IMR-90 (cell line): ENCODE measurements around the gene FAU. TPM values are rescaled to one million over a fixed set of nuclear protein-coding genes. Genes with fewer than 3 reads are reported as not detected.

Source experiments
- ATAC-seq: fragments of 200-7000 bp; cut with Tn5 transposase; 2 replicates; pipeline ENCODE4 v1.9.1; 2020; ENCODE audit warnings: low read depth, mild to moderate bottlenecking, moderate library complexity
- BruUV-seq: library from RNA; stranded (reverse); fragments of 400-500 nt; replicated peaks from 2 replicates; lab custom pipeline; 2021; lab: Mats Ljungman, UMichigan
- CTCF ChIA-PET: fragments of 300-600 bp; formaldehyde crosslinking; extraction: SDS; loops from one replicate; lab custom pipeline; 2021; ENCODE audit warnings: antibody characterized with exemption; lab: Yijun Ruan, JAX
- POLR2A ChIA-PET: fragments of 300-600 bp; sonication (Branson Sonifier 250); formaldehyde crosslinking; loops from one replicate; lab custom pipeline; 2022; ENCODE audit warnings: antibody characterized with exemption; ENCODE audit not compliant: unreplicated experiment; lab: Charles Lee
- DNase-seq: peaks from one replicate; pipeline ENCODE4 v3.0.0; 2013
- H2AFZ ChIP-seq: replicated peaks from 2 replicates; pipeline ENCODE3; 2013; ENCODE audit warnings: low read length, mild to moderate bottlenecking; ENCODE audit not compliant: poor library complexity
- H2AK5ac ChIP-seq: 2 replicates; pipeline ENCODE4 v1.6.1; 2013; ENCODE audit warnings: low read depth, low read length, inconsistent platforms
- H2AK9ac ChIP-seq: replicated peaks from 2 replicates; pipeline ENCODE3; 2013; ENCODE audit warnings: mild to moderate bottlenecking, low read depth, low read length, moderate library complexity; ENCODE audit not compliant: poor library complexity
- H2BK120ac ChIP-seq: 2 replicates; pipeline ENCODE4 v1.6.1; 2013; ENCODE audit warnings: low read depth, low read length, inconsistent platforms
- H2BK15ac ChIP-seq: 3 replicates; pipeline ENCODE4 v1.6.1; 2013; ENCODE audit warnings: low read depth, low read length, inconsistent platforms
- H2BK20ac ChIP-seq: 2 replicates; pipeline ENCODE4 v1.6.1; 2013; ENCODE audit warnings: low read depth, mild to moderate bottlenecking, inconsistent platforms, low read length, moderate library complexity
- H2BK5ac ChIP-seq: 2 replicates; pipeline ENCODE4 v1.6.1; 2013; ENCODE audit warnings: mild to moderate bottlenecking, low read depth, low read length, inconsistent platforms; ENCODE audit not compliant: poor library complexity, severe bottlenecking
- H3K14ac ChIP-seq: replicated peaks from 2 replicates; pipeline ENCODE4 v1.6.1; 2013; ENCODE audit warnings: low read depth, low read length, inconsistent platforms
- H3K18ac ChIP-seq: 2 replicates; pipeline ENCODE4 v1.6.1; 2013; ENCODE audit warnings: low read depth, low read length, control low read depth
- H3K23ac ChIP-seq: 2 replicates; pipeline ENCODE4 v1.6.1; 2013; ENCODE audit warnings: low read depth, low read length, inconsistent platforms
- H3K27ac ChIP-seq: 2 replicates; pipeline ENCODE4 v1.5.1; 2013; ENCODE audit warnings: mild to moderate bottlenecking, control low read depth, low read length; ENCODE audit not compliant: insufficient read depth
- H3K27me3 ChIP-seq: 2 replicates; pipeline ENCODE4 v1.6.1; 2013; ENCODE audit warnings: low read length; ENCODE audit not compliant: control insufficient read depth, insufficient read depth
- H3K36me3 ChIP-seq: 2 replicates; pipeline ENCODE4 v1.6.1; 2013; ENCODE audit warnings: low read length, mixed read lengths; ENCODE audit not compliant: control insufficient read depth, insufficient read depth
- H3K4ac ChIP-seq: 2 replicates; pipeline ENCODE4 v1.6.1; 2013; ENCODE audit warnings: low read depth, low read length, inconsistent platforms
- H3K4me1 ChIP-seq: 2 replicates; pipeline ENCODE4 v1.6.1; 2013; ENCODE audit warnings: low read length, mixed read lengths; ENCODE audit not compliant: control insufficient read depth, insufficient read depth
- H3K4me2 ChIP-seq: 2 replicates; pipeline ENCODE4 v1.6.1; 2013; ENCODE audit warnings: low read depth, mild to moderate bottlenecking, control low read depth, low read length, moderate library complexity
- H3K4me3 ChIP-seq: 2 replicates; pipeline ENCODE4 v1.5.1; 2013; ENCODE audit warnings: low read depth, mild to moderate bottlenecking, control low read depth, low read length, moderate library complexity; ENCODE audit not compliant: insufficient read depth
- H3K56ac ChIP-seq: 2 replicates; pipeline ENCODE4 v1.6.1; 2013; ENCODE audit warnings: low read length, inconsistent platforms; ENCODE audit not compliant: insufficient read depth; ENCODE audit errors: extremely low read depth
- H3K79me1 ChIP-seq, 2 experiments: 2 replicates each; pipeline ENCODE4 v1.6.1; 2013; ENCODE audit warnings: low read length in 2 of 2, inconsistent platforms in 1 of 2, low read depth in 1 of 2
- H3K9ac ChIP-seq: 2 replicates; pipeline ENCODE4 v1.6.1; 2013; ENCODE audit warnings: low read depth, low read length, control low read depth
- H3K9me1 ChIP-seq: 2 replicates; pipeline ENCODE4 v1.6.1; 2013; ENCODE audit warnings: low read length, inconsistent platforms; ENCODE audit not compliant: insufficient read depth
- H3K9me3 ChIP-seq: 2 replicates; pipeline ENCODE4 v1.6.1; 2013; ENCODE audit warnings: low read length; ENCODE audit not compliant: control insufficient read depth, insufficient read depth
- H4K20me1 ChIP-seq: 2 replicates; pipeline ENCODE4 v1.6.1; 2013; ENCODE audit warnings: low read length, inconsistent platforms; ENCODE audit not compliant: insufficient read depth
- H4K5ac ChIP-seq: 2 replicates; pipeline ENCODE4 v1.6.1; 2013; ENCODE audit warnings: mild to moderate bottlenecking, low read depth, low read length, control low read depth
- H4K8ac ChIP-seq, 2 experiments: 2 replicates each; pipeline ENCODE4 v1.6.1; 2013; ENCODE audit warnings: low read depth in 2 of 2, low read length in 2 of 2, control low read depth in 1 of 2, inconsistent platforms in 1 of 2
- H4K91ac ChIP-seq: 2 replicates; pipeline ENCODE4 v1.6.1; 2013; ENCODE audit warnings: low read depth, low read length, inconsistent platforms; ENCODE audit not compliant: insufficient read depth
- CHD1 ChIP-seq: IDR thresholded peaks from 2 replicates; pipeline ENCODE4 v1.6.1; 2012; ENCODE audit warnings: low read depth, low read length, improper control_type of control experiment
- FOS ChIP-seq: fragments of 150-350 bp; IDR thresholded peaks from 2 replicates; pipeline ENCODE4 v1.6.1; 2016; ENCODE audit warnings: low read depth, low read length
- MAZ ChIP-seq: IDR thresholded peaks from 2 replicates; pipeline ENCODE4 v1.6.1; 2012; ENCODE audit warnings: low read depth, mild to moderate bottlenecking, low read length, improper control_type of control experiment, moderate library complexity, borderline replicate concordance
- NFE2L2 ChIP-seq: fragments of 150-350 bp; IDR thresholded peaks from 2 replicates; pipeline ENCODE4 v1.6.1; 2016; ENCODE audit warnings: low read depth, mild to moderate bottlenecking, low read length
- RAD21 ChIP-seq: IDR thresholded peaks from 2 replicates; pipeline ENCODE4 v1.6.1; 2012; ENCODE audit warnings: low read length, improper control_type of control experiment
- RCOR1 ChIP-seq: IDR thresholded peaks from 2 replicates; pipeline ENCODE4 v1.6.1; 2012; ENCODE audit warnings: mild to moderate bottlenecking, low read length, improper control_type of control experiment; ENCODE audit not compliant: insufficient replicate concordance
- SMC3 ChIP-seq: fragments of 150-350 bp; IDR thresholded peaks from 2 replicates; pipeline ENCODE4 v1.6.1; 2016; ENCODE audit warnings: low read depth, mild to moderate bottlenecking, antibody characterized with exemption, low read length, moderate library complexity
- whole genome bisulfite sequencing, 2 experiments: methylation state at CpG; one replicate each; pipeline versions ENCODE4 v1.1.5 to v1.1.7; 2013; ENCODE audit warnings: missing lambda C conversion rate in 2 of 2; ENCODE audit not compliant: insufficient read length in 1 of 2; ENCODE audit errors: extremely low coverage in 2 of 2; 5-methylcytosine and 5-hydroxymethylcytosine counted together
- dilution Hi-C: fragments of 300-500 bp; cut with HindIII; formaldehyde crosslinking; loops from one replicate; pipeline ENCODE4 v1.14.3; 2018; ENCODE audit warnings: low sequenced_read_pairs; ENCODE audit not compliant: unreplicated experiment
- in situ Hi-C: fragments of 300-500 bp; cut with MboI; formaldehyde crosslinking; loops from 3 replicates; pipeline ENCODE4 v1.14.3; 2019; ENCODE audit warnings: low sequenced_read_pairs, inconsistent platforms, mixed read lengths
- intact Hi-C: fragments of 100-400 bp; cut with micrococcal nuclease; formaldehyde crosslinking; loops from 2 replicates; pipeline ENCODE4 v1.10.0; 2022
- polyA plus RNA-seq, 3 experiments: library from polyadenylated mRNA; depleted of rRNA; stranded (reverse); fragments of >200 nt; gene quantifications; 2 replicates each; pipeline ENCODE4 v1.2.3, GENCODE V29; 2012; ENCODE audit warnings: low replicate concordance in 1 of 3
- total RNA-seq: library from RNA; depleted of rRNA; stranded (reverse); fragments of >200 nt; gene quantifications from 2 replicates; pipeline ENCODE4 v1.2.3, GENCODE V29; 2012

The FAU gene
- total and polyA plus RNA-seq, 2 of the 4 experiments (the other 2 are of a cell fraction) = 189 to 652 TPM

DNA sequence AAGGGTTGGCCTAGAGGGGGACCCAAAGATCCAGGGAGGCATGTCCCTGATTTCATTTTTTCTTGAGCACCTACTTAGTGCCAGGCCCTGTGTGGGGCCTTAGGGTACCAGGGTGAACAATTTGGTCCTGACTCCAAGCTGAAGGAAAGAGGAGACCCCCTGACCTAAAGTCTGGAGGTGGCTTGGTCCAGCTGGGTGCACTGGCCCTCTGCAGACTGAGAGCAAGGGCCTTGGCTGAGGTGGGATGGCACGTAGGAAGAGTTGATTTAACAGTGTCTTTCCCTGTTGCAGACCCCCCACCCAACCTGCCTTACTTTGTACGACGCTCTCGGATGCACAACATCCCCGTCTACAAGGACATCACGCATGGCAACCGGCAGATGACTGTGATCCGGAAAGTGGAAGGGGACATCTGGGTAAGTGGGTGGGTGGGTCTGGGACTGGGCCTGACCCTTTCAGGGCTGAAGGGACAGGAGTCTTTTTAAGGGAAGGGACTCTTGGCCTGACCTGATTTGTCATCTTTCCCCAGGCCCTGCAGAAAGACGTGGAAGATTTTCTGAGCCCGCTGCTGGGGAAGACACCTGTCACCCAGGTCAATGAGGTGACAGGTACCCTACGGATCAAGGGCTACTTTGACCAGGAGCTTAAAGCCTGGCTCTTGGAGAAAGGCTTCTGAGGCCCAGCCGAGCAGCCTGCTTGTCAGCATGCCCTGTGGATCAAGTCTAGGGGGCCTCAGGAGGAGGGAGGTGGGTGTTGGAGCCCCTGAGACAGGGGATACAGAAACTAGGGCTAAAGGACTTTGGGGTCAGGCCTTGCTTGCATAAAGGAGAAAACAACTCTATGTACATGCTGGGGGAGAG lies 3.5 kb upstream of the FAU start:
- no peak overlapping the region for H3K4me2 ChIP-seq
- no TSS peak for BruUV-seq
- H3K14ac ChIP-seq = no peak overlapping the region
- CTCF ChIA-PET = no interaction called here
- dilution Hi-C loops = no loop called here
- in situ Hi-C loops = no loop called here
- H3K36me3 ChIP-seq = peaks cover 60% of the 10 kb centered on the region
- no peak overlapping the region for H3K4me3 ChIP-seq
- H3K27ac ChIP-seq = no peak overlapping the region
- TF ChIP-seq FOS = no peak
- no peak for TF ChIP-seq SMC3
- TF ChIP-seq RAD21 = no peak
- TF ChIP-seq CHD1 = no peak
- TF ChIP-seq NFE2L2 = no peak
- TF ChIP-seq RCOR1 = no peak
- TF ChIP-seq MAZ = no peak
- no peaks in the 10 kb centered on the region for H3K27me3 ChIP-seq
- H3K4me1 ChIP-seq = no peaks in the 10 kb centered on the region; the same call in 1 of the 2 replicates
- intact Hi-C loops = no loop called here
- H4K8ac ChIP-seq = no peak overlapping the region
- H2BK5ac ChIP-seq = no peak overlapping the region
- H3K56ac ChIP-seq = no peak overlapping the region
- DNase-seq = no peak
- H4K5ac ChIP-seq = no peak overlapping the region
- peaks cover 24 to 61% of the 10 kb centered on the region in 2 experiments for H3K79me1 ChIP-seq
- H3K9ac ChIP-seq = no peak overlapping the region
- H3K23ac ChIP-seq = no peak overlapping the region
- no peak for ATAC-seq
- no peak overlapping the region for H3K4ac ChIP-seq
- H2AK9ac ChIP-seq = no peak overlapping the region
- no peak overlapping the region for H2AK5ac ChIP-seq
- no peak overlapping the region for H2BK15ac ChIP-seq
- POLR2A ChIA-PET = no interaction called here
- no peak overlapping the region for H2AFZ ChIP-seq
- H4K91ac ChIP-seq = no peak overlapping the region
- H3K18ac ChIP-seq = no peak overlapping the region
- H4K20me1 ChIP-seq = peaks cover 9% of the 10 kb centered on the region; the same call in 1 of the 2 replicates
- no peaks in the 10 kb centered on the region for H3K9me3 ChIP-seq
- WGBS, 2 experiments = 87% methylated on average over 2 of the region's 12 CpGs; no CpG with 5 or more reads in 1 of the 2 experiments
- 0 out of 2 replicates have a peak, but pooled peaks cover 4% of the 10 kb centered on the region for H3K9me1 ChIP-seq
- H2BK20ac ChIP-seq = no peak overlapping the region
- H2BK120ac ChIP-seq = no peak overlapping the region
